Spinal cord (tissue), 10 donors: ENCODE results near the gene KLHL11. TPM values are rescaled to one million over a fixed set of nuclear protein-coding genes. Genes with fewer than 3 reads are reported as not detected.
"Not testable (repeated sequence)": the region's sequence is repeated elsewhere in the genome, so short reads cannot be mapped to it uniquely, and the experiment has no call there.

Experiments used
- DNase-seq, 6 donors: peaks; one replicate each; pipeline versions ENCODE4 v3.0.0 to v3.0.0-alpha.2; 2013 to 2015; ENCODE audit warnings: low spot score in 6 of 6, low read depth in 4 of 6
- H3K27ac ChIP-seq: one replicate; pipeline ENCODE4 v1.5.1; 2013; ENCODE audit warnings: low read depth, low read length, control low read depth
- H3K27me3 ChIP-seq: one replicate; pipeline ENCODE4 v1.6.1; 2013; ENCODE audit warnings: low read length; ENCODE audit not compliant: control insufficient read depth, insufficient read depth
- H3K36me3 ChIP-seq: one replicate; pipeline ENCODE4 v1.6.1; 2013; ENCODE audit warnings: low read length; ENCODE audit not compliant: control insufficient read depth, insufficient read depth
- H3K4me1 ChIP-seq: one replicate; pipeline ENCODE4 v1.6.1; 2013; ENCODE audit warnings: low read length; ENCODE audit not compliant: control insufficient read depth, insufficient read depth
- H3K4me3 ChIP-seq: one replicate; pipeline ENCODE4 v1.5.1; 2013; ENCODE audit warnings: low read depth, low read length, control low read depth
- H3K9me3 ChIP-seq: one replicate; pipeline ENCODE4 v1.6.1; 2013; ENCODE audit warnings: low read length; ENCODE audit not compliant: control insufficient read depth, insufficient read depth
- WGBS: methylation state at CpG from one replicate; pipeline ENCODE4 v1.1.5; 2013; ENCODE audit warnings: missing lambda C conversion rate; ENCODE audit not compliant: insufficient coverage; 5-methylcytosine and 5-hydroxymethylcytosine counted together
- polyA plus RNA-seq, 2 donors: library from polyadenylated mRNA; unstranded; fragments of 120-200 nt; gene quantifications; one replicate each; pipeline ENCODE4 v1.2.1, GENCODE V29; 2013; ENCODE audit not compliant: insufficient read length in 2 of 2
- total RNA-seq, 2 donors: library from RNA; depleted of rRNA in 1 of 2; stranded (reverse); fragments of 120-200 nt in 1 of 2; fragments of >200 nt in 1 of 2; gene quantifications; one replicate each; pipeline versions ENCODE4 v1.2.3 to v1.2.4, GENCODE V29; 2013 to 2014
- donor health status: healthy.

The KLHL11 gene
- total and polyA plus RNA-seq, 4 donors: 11.1 to 64.6 (median 23.5) TPM

DNA sequence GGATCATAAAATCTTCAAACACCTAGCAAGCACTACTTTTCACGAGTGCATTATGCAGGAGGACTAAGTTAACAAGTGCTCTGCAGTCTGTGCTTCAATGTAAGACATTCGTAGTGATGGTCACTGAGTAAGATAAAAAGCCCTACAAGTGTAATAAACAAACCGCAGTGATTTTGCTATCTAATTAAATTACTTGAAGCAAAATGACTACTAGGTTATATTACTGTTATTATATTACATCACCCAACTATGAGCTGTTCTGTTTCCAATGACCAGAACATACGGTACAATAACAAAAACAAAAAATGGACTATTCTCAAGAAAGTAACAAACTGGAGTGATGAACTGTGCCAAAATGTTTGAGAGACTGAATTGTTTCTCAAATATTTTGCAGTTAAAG, 16.4 kb downstream of the KLHL11 start:
- no peak overlapping the region for H3K27ac ChIP-seq
- H3K4me3 ChIP-seq: no peak overlapping the region

DNA sequence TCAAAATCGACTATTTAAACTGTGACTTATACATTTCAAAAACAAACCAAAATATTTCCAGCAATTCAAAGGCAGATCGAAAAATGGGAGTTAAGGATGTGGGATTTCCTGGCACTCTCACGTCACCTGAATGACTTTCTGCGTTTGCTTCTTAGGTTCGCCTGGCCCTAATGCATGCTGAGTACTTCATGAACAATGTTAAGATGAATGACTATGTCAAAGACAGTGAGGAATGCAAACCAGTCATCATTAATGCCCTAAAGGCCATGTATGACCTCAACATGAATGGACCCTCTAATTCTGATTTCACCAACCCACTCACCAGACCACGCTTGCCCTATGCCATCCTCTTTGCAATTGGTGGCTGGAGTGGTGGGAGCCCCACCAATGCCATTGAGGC, 20.3 kb downstream of the KLHL11 start:
- WGBS: no CpG with 5 or more reads among the region's 6 CpGs
- no peaks in the 10 kb centered on the region for H3K9me3 ChIP-seq
- H3K4me1 ChIP-seq: no peaks in the 10 kb centered on the region

More for the DNA sequence above, 16.4 kb downstream of the KLHL11 start:
- Histone ChIP-seq H3K9me3 (no peaks in the 10 kb centered on the region), H3K36me3 (peaks cover 7% of the 10 kb centered on the region), H3K4me1 (no peaks in the 10 kb centered on the region), H3K27me3 (no peaks in the 10 kb centered on the region)
- WGBS: no CpG with 5 or more reads among the region's 4 CpGs
- DNase-seq: no peak

DNA sequence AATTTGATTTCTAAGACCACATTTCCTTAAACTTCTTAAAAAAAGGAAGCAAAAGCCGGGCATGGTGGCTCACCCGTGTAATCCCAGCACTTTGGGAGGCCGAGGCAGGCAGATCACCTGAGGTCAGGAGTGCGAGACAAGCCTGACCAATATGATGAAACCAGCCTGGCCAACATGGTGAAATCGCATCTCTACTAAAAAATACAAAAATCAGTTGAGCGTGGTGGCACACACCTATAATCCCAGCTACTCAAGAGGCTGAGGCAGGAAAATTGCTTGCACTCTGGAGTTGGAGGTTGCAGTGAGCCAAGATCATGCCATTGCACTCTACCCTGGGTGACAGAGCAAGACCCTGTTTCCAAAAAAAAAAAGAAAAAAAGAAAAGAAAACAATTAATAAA, 24.4 kb downstream of the KLHL11 start:
- not testable (repeated sequence) for H3K4me1 ChIP-seq, DNase-seq, H3K9me3 ChIP-seq, H3K27me3 ChIP-seq, H3K36me3 ChIP-seq, H3K27ac ChIP-seq, H3K4me3 ChIP-seq
- WGBS: 88% methylated on average over 5 of the region's 6 CpGs

More for the DNA sequence above, 20.3 kb downstream of the KLHL11 start:
- Histone ChIP-seq H3K27me3 (no peaks in the 10 kb centered on the region), H3K36me3 (no peaks in the 10 kb centered on the region), H3K4me3 (no peak overlapping the region), H3K27ac (no peak overlapping the region)
- no peak for DNase-seq

- not testable (repeated sequence) for H3K36me3 ChIP-seq, H3K4me3 ChIP-seq, H3K27ac ChIP-seq, DNase-seq, H3K9me3 ChIP-seq, H3K27me3 ChIP-seq
- no CpG with 5 or more reads among the region's 2 CpGs for WGBS
- H3K4me1 ChIP-seq: peaks cover 12% of the 10 kb centered on the region
Observed at GRCh38 chr17:41839448-41839847, 25.8 kb downstream of the KLHL11 start.

- Histone ChIP-seq H3K27ac (no peak within 1 kb of the TSS), H3K4me3 (no peak within 1 kb of the TSS), H3K4me1 (peaks cover 12% of the 10 kb centered on the region), H3K27me3 (no peaks in the 10 kb centered on the region), H3K9me3 (no peaks in the 10 kb centered on the region), H3K36me3 (peaks cover 3% of the 10 kb centered on the region)
- WGBS: 92% methylated on average over 9 of the region's 15 CpGs
- no peak for DNase-seq
Observed at GRCh38 chr17:41837761-41838538, 27.3 kb downstream of the KLHL11 start, which contains the start of gene KLHL10. Gene KLHL10, plus strand, starts transcription at chr17:41837825. Its CDS starts 108 bp downstream, at chr17:41837933.

- Histone ChIP-seq H3K9me3 (no peaks in the 10 kb centered on the region), H3K27me3 (no peaks in the 10 kb centered on the region), H3K4me3 (peak overlapping the region; percentile 80), H3K36me3 (peaks cover 12% of the 10 kb centered on the region), H3K4me1 (peaks cover 12% of the 10 kb centered on the region), H3K27ac (no peak overlapping the region)
- no peak for DNase-seq
- 63% methylated on average over 16 of the region's 21 CpGs for WGBS
Observed at GRCh38 chr17:41836550-41837196, 28.6 kb downstream of the KLHL11 start.

- Histone ChIP-seq H3K36me3 (peaks cover 19% of the 10 kb centered on the region), H3K27me3 (no peaks in the 10 kb centered on the region), H3K4me3 (peak within 1 kb of the TSS; percentile 80), H3K27ac (peak within 1 kb of the TSS; percentile 33), H3K4me1 (peaks cover 12% of the 10 kb centered on the region), H3K9me3 (no peaks in the 10 kb centered on the region)
- peak in 4 of 6 donors; percentile 48 to 89 (median 71) for DNase-seq
- 1% methylated on average over 54 of the region's 72 CpGs for WGBS
Observed at GRCh38 chr17:41835800-41836549, 29.2 kb downstream of the KLHL11 start, which contains the start of gene NT5C3B. Gene NT5C3B, minus strand, starts transcription at chr17:41836232. Its CDS starts 39 bp downstream, at chr17:41836193.

DNA sequence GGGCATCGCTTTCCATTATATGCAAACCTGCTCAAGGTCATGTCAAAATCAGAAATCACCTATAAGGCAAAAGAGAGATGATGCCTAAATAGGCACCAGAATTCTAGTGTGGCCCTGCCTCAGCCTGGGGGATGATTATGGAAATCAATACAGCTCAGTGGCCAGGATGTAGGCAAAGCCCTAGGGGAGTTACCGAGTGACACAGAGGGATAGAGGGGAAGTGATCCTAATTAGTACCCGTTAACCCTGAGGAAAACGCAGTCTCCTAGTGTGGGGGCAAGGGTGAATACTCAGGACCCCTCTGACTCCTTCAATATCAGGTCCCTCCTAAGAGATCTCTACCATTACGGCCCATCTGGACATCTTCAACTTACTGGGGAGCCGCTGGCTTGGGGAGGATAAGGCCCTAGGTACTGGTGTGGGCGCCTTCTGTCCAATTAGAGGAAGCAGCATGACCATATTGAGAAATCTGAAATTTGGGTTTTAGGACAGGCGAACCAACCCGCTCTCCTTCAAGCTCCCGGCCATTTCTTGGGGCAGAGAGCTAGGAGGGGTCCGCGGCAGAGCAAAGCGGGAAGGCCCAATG, 29.9 kb downstream of the KLHL11 start:
- 1% methylated on average over 7 of the region's 13 CpGs for WGBS

GRCh38 chr17:41829961-41830360, 35.3 kb downstream of the KLHL11 start:
- H3K27ac ChIP-seq, H3K4me3 ChIP-seq, H3K27me3 ChIP-seq, H3K9me3 ChIP-seq, H3K4me1 ChIP-seq, DNase-seq: not testable (repeated sequence)
- 81% methylated on average over 9 of the region's 10 CpGs for WGBS
- H3K36me3 ChIP-seq: peaks cover 64% of the 10 kb centered on the region

More for the DNA sequence above, 29.9 kb downstream of the KLHL11 start:
- Histone ChIP-seq H3K4me3 (peak overlapping the region; percentile 80), H3K27ac (peak overlapping the region; percentile 33), H3K4me1 (peaks cover 12% of the 10 kb centered on the region), H3K9me3 (no peaks in the 10 kb centered on the region), H3K27me3 (no peaks in the 10 kb centered on the region), H3K36me3 (peaks cover 26% of the 10 kb centered on the region)
- no peak for DNase-seq
